Memory B cell (primary cell): ENCODE measurements around the gene MAN2A2.

ENCODE experiments used
- ATAC-seq: fragments of 150-1000 bp; cut with Tn5 transposase; 2 replicates; pipeline ENCODE4 v1.10.0; 2021; ENCODE audit warnings: low read depth, mild to moderate bottlenecking, moderate library complexity
- DNase-seq, 2 donors: peaks; one replicate each; pipeline ENCODE4 v3.0.0; 2022; ENCODE audit warnings: low spot score in 2 of 2
- H3K27ac Mint-ChIP-seq: one replicate; pipeline ENCODE4 v1.8.0; 2022; ENCODE audit warnings: mild to moderate bottlenecking, moderate library complexity, mixed read lengths
- H3K27me3 Mint-ChIP-seq: one replicate; pipeline ENCODE4 v1.8.0; 2022; ENCODE audit warnings: mixed read lengths
- H3K36me3 Mint-ChIP-seq: one replicate; pipeline ENCODE4 v1.8.0; 2022; ENCODE audit warnings: mild to moderate bottlenecking, mixed read lengths
- H3K4me1 Mint-ChIP-seq: one replicate; pipeline ENCODE4 v1.8.0; 2022; ENCODE audit warnings: mixed read lengths
- H3K4me3 Mint-ChIP-seq: one replicate; pipeline ENCODE4 v1.8.0; 2022; ENCODE audit warnings: mild to moderate bottlenecking, moderate library complexity, mixed read lengths
- H3K9me3 Mint-ChIP-seq: one replicate; pipeline ENCODE4 v1.8.0; 2022; ENCODE audit warnings: mixed read lengths

The MAN2A2 gene

GRCh38 chr15:90910441-90911301, 7.6 kb downstream of the MAN2A2 start:
- ATAC-seq, result no peak
- H3K36me3 Mint-ChIP-seq, result peaks cover 28% of the 10 kb centered on the region

GRCh38 chr15:90911302-90911623, 8.2 kb downstream of the MAN2A2 start:
- peaks cover 23% of the 10 kb centered on the region for H3K36me3 Mint-ChIP-seq
- H3K4me3 Mint-ChIP-seq, result no peak overlapping the region
- no peak for DNase-seq
- no peaks in the 10 kb centered on the region for H3K27me3 Mint-ChIP-seq
- no peaks in the 10 kb centered on the region for H3K4me1 Mint-ChIP-seq
- H3K27ac Mint-ChIP-seq, result no peak overlapping the region
- ATAC-seq, result no peak
- H3K9me3 Mint-ChIP-seq, result no peaks in the 10 kb centered on the region

More at GRCh38 chr15:90910441-90911301, 7.6 kb downstream of the MAN2A2 start:
- Mint-ChIP-seq H3K27me3 (no peaks in the 10 kb centered on the region), H3K4me3 (no peak overlapping the region), H3K27ac (no peak overlapping the region), H3K4me1 (no peaks in the 10 kb centered on the region), H3K9me3 (no peaks in the 10 kb centered on the region)
- DNase-seq, result no peak

GRCh38 chr15:90911906-90912769, 9.0 kb downstream of the MAN2A2 start:
- peaks cover 22% of the 10 kb centered on the region for H3K36me3 Mint-ChIP-seq
- H3K27me3 Mint-ChIP-seq, result no peaks in the 10 kb centered on the region
- H3K27ac Mint-ChIP-seq, result no peak overlapping the region
- ATAC-seq (no peak), DNase-seq (no peak)
- no peaks in the 10 kb centered on the region for H3K9me3 Mint-ChIP-seq
- no peaks in the 10 kb centered on the region for H3K4me1 Mint-ChIP-seq
- H3K4me3 Mint-ChIP-seq, result no peak overlapping the region

DNA sequence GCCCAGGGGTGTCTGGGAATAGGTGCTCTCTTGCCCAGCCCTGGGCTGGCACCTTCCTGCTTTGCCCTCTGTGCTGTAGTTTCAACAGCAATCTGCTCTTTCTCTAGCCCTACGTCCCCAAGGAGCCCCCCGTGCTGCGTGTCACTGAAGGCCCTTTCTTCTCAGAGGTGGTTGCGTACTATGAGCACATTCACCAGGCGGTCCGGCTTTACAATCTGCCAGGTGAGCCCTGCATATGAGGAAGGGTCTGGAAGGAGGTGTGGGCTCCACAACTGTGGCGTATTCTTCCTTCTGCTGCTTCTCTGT, 9.6 kb downstream of the MAN2A2 start:
- Mint-ChIP-seq H3K27ac (no peak overlapping the region), H3K36me3 (peaks cover 23% of the 10 kb centered on the region)

DNA sequence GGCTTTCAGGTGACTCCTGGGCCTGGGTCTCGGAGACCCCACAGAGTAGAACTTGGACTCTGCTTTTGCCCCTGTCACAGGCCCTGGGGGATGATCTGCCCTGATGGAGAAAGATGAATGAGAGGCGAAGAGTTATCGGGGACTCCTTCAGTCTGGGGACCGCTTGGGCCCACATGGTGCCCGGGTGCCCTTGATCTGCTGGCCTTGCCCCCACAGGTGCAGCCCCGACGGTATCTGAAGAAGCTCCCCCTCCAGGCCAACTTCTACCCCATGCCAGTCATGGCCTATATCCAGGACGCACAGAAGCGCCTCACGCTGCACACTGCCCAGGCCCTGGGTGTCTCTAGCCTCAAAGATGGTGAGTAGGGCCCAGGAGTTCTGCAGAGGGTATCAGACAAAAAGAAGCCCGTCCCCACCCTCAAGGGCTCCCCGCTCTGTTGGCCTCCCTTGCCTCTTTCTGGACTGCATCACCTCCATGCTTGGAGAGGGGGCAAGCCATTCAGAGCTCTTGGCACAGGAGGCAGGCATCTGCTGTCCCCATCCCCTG, 10.4 kb downstream of the MAN2A2 start:
- Mint-ChIP-seq H3K36me3 (peaks cover 26% of the 10 kb centered on the region), H3K27ac (no peak overlapping the region), H3K4me1 (no peaks in the 10 kb centered on the region), H3K4me3 (no peak overlapping the region), H3K27me3 (no peaks in the 10 kb centered on the region), H3K9me3 (no peaks in the 10 kb centered on the region)
- ATAC-seq (no peak), DNase-seq (no peak)

More for the DNA sequence above, 9.6 kb downstream of the MAN2A2 start:
- Mint-ChIP-seq H3K9me3 (no peaks in the 10 kb centered on the region), H3K4me1 (no peaks in the 10 kb centered on the region), H3K27me3 (no peaks in the 10 kb centered on the region), H3K4me3 (no peak overlapping the region)
- DNase-seq, result no peak
- ATAC-seq, result no peak

GRCh38 chr15:90914305-90915080, 11.4 kb downstream of the MAN2A2 start:
- Mint-ChIP-seq H3K27me3 (no peaks in the 10 kb centered on the region), H3K4me1 (no peaks in the 10 kb centered on the region), H3K27ac (no peak overlapping the region), H3K9me3 (no peaks in the 10 kb centered on the region), H3K36me3 (peaks cover 31% of the 10 kb centered on the region), H3K4me3 (no peak overlapping the region)
- ATAC-seq, result no peak
- DNase-seq, result no peak

DNA sequence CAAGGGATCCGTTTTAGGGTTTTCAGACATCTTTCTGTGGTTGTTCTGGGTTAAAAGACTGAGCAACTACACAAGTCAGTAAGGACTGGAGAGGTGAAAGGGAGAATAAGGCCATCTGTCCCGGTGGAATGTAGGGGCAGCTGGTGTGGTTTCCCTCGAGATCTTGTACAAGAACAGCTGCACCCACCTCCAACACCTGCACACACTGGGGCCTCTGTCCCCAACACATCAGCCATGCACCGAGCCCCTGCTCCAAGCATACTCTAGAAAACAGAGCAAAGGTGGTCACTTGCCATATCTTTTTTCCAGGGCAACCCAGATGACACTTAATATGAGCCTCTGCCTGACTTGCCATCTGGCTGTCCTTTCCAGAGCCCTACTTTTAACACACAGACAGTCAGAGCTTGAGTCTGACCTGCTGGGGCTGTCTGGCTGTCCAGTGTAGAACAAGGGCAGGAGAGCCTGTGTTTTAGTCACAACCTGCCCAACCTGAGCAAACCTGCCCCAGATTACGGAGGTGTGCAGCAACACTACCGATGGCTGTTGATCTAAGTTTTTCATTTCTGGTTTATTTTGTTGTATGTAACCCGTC, 12.2 kb downstream of the MAN2A2 start:
- ATAC-seq (no peak), DNase-seq (no peak)
- Mint-ChIP-seq H3K4me1 (no peaks in the 10 kb centered on the region), H3K4me3 (peak overlapping the region; percentile 29), H3K27me3 (no peaks in the 10 kb centered on the region), H3K36me3 (peaks cover 29% of the 10 kb centered on the region), H3K27ac (no peak overlapping the region), H3K9me3 (no peaks in the 10 kb centered on the region)

GRCh38 chr15:90915808-90916440, 12.8 kb downstream of the MAN2A2 start:
- no peak for DNase-seq
- Mint-ChIP-seq H3K4me3 (no peak overlapping the region), H3K27ac (no peak overlapping the region), H3K9me3 (no peaks in the 10 kb centered on the region), H3K4me1 (no peaks in the 10 kb centered on the region), H3K36me3 (peaks cover 28% of the 10 kb centered on the region), H3K27me3 (no peaks in the 10 kb centered on the region)
- ATAC-seq, result no peak

- no peaks in the 10 kb centered on the region for H3K9me3 Mint-ChIP-seq
- H3K4me3 Mint-ChIP-seq, result no peak overlapping the region
- H3K27me3 Mint-ChIP-seq, result no peaks in the 10 kb centered on the region
- no peak overlapping the region for H3K27ac Mint-ChIP-seq
- no peak for DNase-seq
- no peak for ATAC-seq
- no peaks in the 10 kb centered on the region for H3K4me1 Mint-ChIP-seq
- H3K36me3 Mint-ChIP-seq, result peaks cover 30% of the 10 kb centered on the region
Measured at GRCh38 chr15:90916461-90916860, 13.4 kb downstream of the MAN2A2 start.

DNA sequence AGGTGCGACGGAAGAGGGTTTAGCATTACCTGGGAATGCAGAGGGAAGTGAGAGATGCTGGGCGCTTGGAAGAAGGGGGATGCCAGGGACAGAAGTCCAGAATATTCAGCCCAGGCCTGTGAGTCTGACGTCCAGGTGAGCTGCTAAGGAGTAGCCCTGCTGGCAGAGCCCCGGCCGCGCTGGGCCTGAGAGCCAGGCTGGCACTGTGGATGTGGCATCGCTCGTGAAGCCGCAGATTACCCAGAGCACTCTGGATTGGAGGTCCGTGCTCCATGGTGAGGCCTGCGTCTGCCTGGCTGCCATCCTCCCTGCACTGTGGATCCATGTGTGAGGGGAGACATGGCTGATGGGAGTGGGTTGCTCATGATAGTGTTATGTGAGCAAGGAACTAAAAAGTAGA, 14.5 kb downstream of the MAN2A2 start:
- H3K27ac Mint-ChIP-seq, result no peak overlapping the region
- H3K4me3 Mint-ChIP-seq, result no peak overlapping the region
- H3K9me3 Mint-ChIP-seq, result no peaks in the 10 kb centered on the region
- H3K36me3 Mint-ChIP-seq, result peaks cover 30% of the 10 kb centered on the region
- H3K4me1 Mint-ChIP-seq, result no peaks in the 10 kb centered on the region
- no peak for DNase-seq
- no peak for ATAC-seq
- no peaks in the 10 kb centered on the region for H3K27me3 Mint-ChIP-seq

- H3K27me3 Mint-ChIP-seq, result no peaks in the 10 kb centered on the region
- H3K9me3 Mint-ChIP-seq, result no peaks in the 10 kb centered on the region
- no peak overlapping the region for H3K27ac Mint-ChIP-seq
- peaks cover 30% of the 10 kb centered on the region for H3K36me3 Mint-ChIP-seq
- H3K4me1 Mint-ChIP-seq, result no peaks in the 10 kb centered on the region
- H3K4me3 Mint-ChIP-seq, result no peak overlapping the region
- DNase-seq (no peak), ATAC-seq (no peak)
Measured at GRCh38 chr15:90918034-90918788, 15.1 kb downstream of the MAN2A2 start.

GRCh38 chr15:90918835-90919234, 15.7 kb downstream of the MAN2A2 start:
- H3K4me1 Mint-ChIP-seq, result no peaks in the 10 kb centered on the region
- no peaks in the 10 kb centered on the region for H3K9me3 Mint-ChIP-seq
- DNase-seq, result no peak
- peaks cover 27% of the 10 kb centered on the region for H3K36me3 Mint-ChIP-seq
- H3K27me3 Mint-ChIP-seq, result no peaks in the 10 kb centered on the region
- ATAC-seq, result no peak
- H3K4me3 Mint-ChIP-seq, result no peak overlapping the region
- no peak overlapping the region for H3K27ac Mint-ChIP-seq

DNA sequence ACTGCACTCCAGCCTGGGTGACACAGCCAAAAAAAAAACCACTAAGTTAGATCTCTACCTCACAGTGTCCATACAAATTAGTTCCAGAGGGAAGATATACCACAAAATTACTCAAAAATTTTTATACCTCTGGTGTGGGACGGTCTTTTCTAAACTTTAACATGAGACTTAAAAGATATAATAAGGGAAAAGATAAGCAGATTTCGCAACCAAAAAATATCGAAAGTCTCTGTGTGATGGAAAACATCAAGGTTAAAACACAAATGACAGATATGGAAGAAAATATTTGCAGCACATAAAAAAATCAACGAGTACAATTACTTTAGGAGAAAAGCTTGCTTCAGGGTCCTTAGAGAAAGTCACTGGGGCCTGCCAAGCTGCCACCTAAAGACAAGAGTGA, 18.8 kb downstream of the MAN2A2 start:
- Mint-ChIP-seq H3K27ac (no peak overlapping the region), H3K4me1 (no peaks in the 10 kb centered on the region), H3K9me3 (no peaks in the 10 kb centered on the region), H3K36me3 (peaks cover 24% of the 10 kb centered on the region), H3K27me3 (no peaks in the 10 kb centered on the region), H3K4me3 (no peak overlapping the region)
- no peak for ATAC-seq
- DNase-seq, result no peak
